ENCODE data around the gene WWOX.

WWOX gene

DNA sequence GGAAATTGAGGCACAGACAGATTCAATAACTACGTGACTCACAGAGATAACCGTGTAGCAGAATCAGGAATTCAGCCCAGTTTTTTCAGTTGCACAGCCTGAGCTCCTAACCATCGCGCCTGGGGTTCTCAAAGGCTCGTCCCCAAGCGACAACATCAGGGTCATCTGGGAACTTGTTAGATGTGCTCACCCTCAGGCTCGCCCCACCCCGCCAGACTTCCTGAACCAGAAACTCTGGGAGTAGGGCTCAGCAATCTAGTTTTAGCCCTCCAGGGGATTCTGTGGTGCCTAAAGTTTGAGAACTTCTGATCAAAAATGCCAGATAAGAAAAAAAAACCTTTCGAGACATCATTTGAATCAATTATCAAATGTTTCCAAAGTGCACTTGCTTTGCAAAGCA is 559.8 kb downstream of the WWOX start:
- TF ChIP-seq POU2F2 (IDR thresholded peaks at IDR 0.05; ENCODE audit: low read depth, low read length) = no peak
- no peak for TF ChIP-seq TAF1 (IDR thresholded peaks at IDR 0.05; ENCODE audit: low read depth, low read length)
- TF ChIP-seq POLR2A (IDR thresholded peaks at IDR 0.05; ENCODE audit: low read depth, low read length) = no peak
- TF ChIP-seq POLR2AphosphoS5 (IDR thresholded peaks at IDR 0.05; ENCODE audit: low read depth, low read length) = no peak
- TF ChIP-seq PAX5 (IDR thresholded peaks at IDR 0.05; ENCODE audit: insufficient read depth, low read length, severe bottlenecking) = no peak
- TF ChIP-seq SPI1 (IDR thresholded peaks at IDR 0.05; ENCODE audit: low read depth, low read length) = no peak
- FAIRE-seq (no peak), DNase-seq (ENCODE audit: insufficient read length, low spot score) (no peak)

GRCh38 chr16:78659668-78660217 is 560.3 kb downstream of the WWOX start:
- no peak for DNase-seq (ENCODE audit: insufficient read length, low spot score)
- no peak for FAIRE-seq
- TF ChIP-seq POLR2A (IDR thresholded peaks at IDR 0.05; ENCODE audit: low read depth, low read length) = no peak
- TF ChIP-seq PAX5 (IDR thresholded peaks at IDR 0.05; ENCODE audit: insufficient read depth, low read length, severe bottlenecking) = no peak
- TF ChIP-seq POU2F2 (IDR thresholded peaks at IDR 0.05; ENCODE audit: low read depth, low read length) = no peak
- no peak for TF ChIP-seq SPI1 (IDR thresholded peaks at IDR 0.05; ENCODE audit: low read depth, low read length)
- TF ChIP-seq TAF1 (IDR thresholded peaks at IDR 0.05; ENCODE audit: low read depth, low read length) = no peak
- no peak for TF ChIP-seq POLR2AphosphoS5 (IDR thresholded peaks at IDR 0.05; ENCODE audit: low read depth, low read length)

DNA sequence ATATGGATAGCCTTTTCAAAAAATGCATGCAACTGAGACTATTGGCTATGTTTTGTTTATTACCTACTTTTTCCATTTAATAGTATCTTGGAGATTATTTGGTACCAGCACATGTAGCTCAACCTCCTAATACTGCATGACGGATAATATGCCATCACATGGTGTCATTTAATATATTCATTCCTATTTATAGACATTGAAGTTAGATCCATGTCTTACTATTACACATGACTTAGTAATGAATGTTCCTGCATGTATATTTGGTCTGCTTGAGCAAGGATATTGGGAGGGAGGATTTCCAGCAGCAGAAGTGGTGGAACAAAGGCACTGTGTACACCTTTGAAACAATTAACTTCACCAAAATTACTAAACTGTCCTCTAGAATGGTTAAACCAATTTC is 561.3 kb downstream of the WWOX start:
- no peak for FAIRE-seq
- DNase-seq (ENCODE audit: insufficient read length, low spot score) = no peak
- TF ChIP-seq PAX5 (IDR thresholded peaks at IDR 0.05; ENCODE audit: insufficient read depth, low read length, severe bottlenecking) = no peak
- TF ChIP-seq POLR2AphosphoS5 (IDR thresholded peaks at IDR 0.05; ENCODE audit: low read depth, low read length) = no peak
- no peak for TF ChIP-seq SPI1 (IDR thresholded peaks at IDR 0.05; ENCODE audit: low read depth, low read length)
- TF ChIP-seq POU2F2 (IDR thresholded peaks at IDR 0.05; ENCODE audit: low read depth, low read length) = no peak
- no peak for TF ChIP-seq POLR2A (IDR thresholded peaks at IDR 0.05; ENCODE audit: low read depth, low read length)
- TF ChIP-seq TAF1 (IDR thresholded peaks at IDR 0.05; ENCODE audit: low read depth, low read length) = no peak

DNA sequence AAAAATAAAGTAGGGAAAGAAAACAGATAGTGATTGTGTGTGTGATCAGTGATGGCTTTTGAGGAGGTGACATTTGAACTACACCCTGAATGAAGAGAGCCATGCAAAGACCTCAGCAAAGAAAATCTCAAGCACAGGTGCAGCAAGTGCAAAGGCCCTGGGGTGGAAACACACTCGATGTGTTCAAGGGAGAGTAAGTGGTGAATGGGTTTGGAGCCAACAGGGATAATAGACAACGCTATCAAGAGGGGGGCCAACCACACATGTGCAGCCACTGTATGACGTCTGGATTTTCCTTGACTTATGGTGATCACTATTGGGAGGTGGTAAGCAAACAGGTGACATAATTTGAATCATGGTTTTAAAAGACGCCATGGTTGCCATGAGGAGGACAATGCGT is 564.2 kb downstream of the WWOX start:
- FAIRE-seq = no peak

GRCh38 chr16:78664811-78665772 is 565.6 kb downstream of the WWOX start:
- FAIRE-seq (no peak), DNase-seq (ENCODE audit: insufficient read length, low spot score) (no peak)
- TF ChIP-seq SPI1 (IDR thresholded peaks at IDR 0.05; ENCODE audit: low read depth, low read length) (no peak), POLR2A (IDR thresholded peaks at IDR 0.05; ENCODE audit: low read depth, low read length) (no peak), PAX5 (IDR thresholded peaks at IDR 0.05; ENCODE audit: insufficient read depth, low read length, severe bottlenecking) (no peak), POLR2AphosphoS5 (IDR thresholded peaks at IDR 0.05; ENCODE audit: low read depth, low read length) (no peak), TAF1 (IDR thresholded peaks at IDR 0.05; ENCODE audit: low read depth, low read length) (no peak), POU2F2 (IDR thresholded peaks at IDR 0.05; ENCODE audit: low read depth, low read length) (no peak)

More for the DNA sequence above, 564.2 kb downstream of the WWOX start:
- no peak for DNase-seq (ENCODE audit: insufficient read length, low spot score)
- TF ChIP-seq PAX5 (IDR thresholded peaks at IDR 0.05; ENCODE audit: insufficient read depth, low read length, severe bottlenecking) = no peak
- no peak for TF ChIP-seq SPI1 (IDR thresholded peaks at IDR 0.05; ENCODE audit: low read depth, low read length)
- no peak for TF ChIP-seq TAF1 (IDR thresholded peaks at IDR 0.05; ENCODE audit: low read depth, low read length)
- no peak for TF ChIP-seq POLR2AphosphoS5 (IDR thresholded peaks at IDR 0.05; ENCODE audit: low read depth, low read length)
- no peak for TF ChIP-seq POU2F2 (IDR thresholded peaks at IDR 0.05; ENCODE audit: low read depth, low read length)
- TF ChIP-seq POLR2A (IDR thresholded peaks at IDR 0.05; ENCODE audit: low read depth, low read length) = no peak

GRCh38 chr16:78666318-78666717 is 566.9 kb downstream of the WWOX start:
- TF ChIP-seq PAX5 (IDR thresholded peaks at IDR 0.05; ENCODE audit: insufficient read depth, low read length, severe bottlenecking) = no peak
- no peak for TF ChIP-seq TAF1 (IDR thresholded peaks at IDR 0.05; ENCODE audit: low read depth, low read length)
- no peak for TF ChIP-seq POLR2A (IDR thresholded peaks at IDR 0.05; ENCODE audit: low read depth, low read length)
- TF ChIP-seq POLR2AphosphoS5 (IDR thresholded peaks at IDR 0.05; ENCODE audit: low read depth, low read length) = no peak
- TF ChIP-seq SPI1 (IDR thresholded peaks at IDR 0.05; ENCODE audit: low read depth, low read length) = no peak
- no peak for TF ChIP-seq POU2F2 (IDR thresholded peaks at IDR 0.05; ENCODE audit: low read depth, low read length)
- FAIRE-seq (no peak), DNase-seq (ENCODE audit: insufficient read length, low spot score) (no peak)

DNA sequence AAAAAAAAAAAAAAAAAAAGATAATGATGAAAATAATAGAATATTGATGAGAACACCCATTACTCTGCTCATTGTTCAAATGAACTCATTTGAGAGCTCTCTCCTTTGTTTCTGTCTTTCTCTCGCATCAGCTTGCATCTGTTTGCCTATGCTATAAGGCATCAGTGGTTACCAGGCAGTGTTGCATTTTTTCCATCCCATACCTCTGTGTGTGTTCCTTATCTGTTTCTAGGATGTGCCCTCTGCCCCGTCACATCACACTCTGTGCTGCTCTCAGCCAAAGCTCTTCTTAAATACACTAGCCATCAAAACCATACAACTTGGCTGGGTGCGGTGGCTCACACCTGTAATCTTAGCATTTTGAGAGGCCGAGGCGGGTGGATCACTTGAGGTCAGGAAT is 568.2 kb downstream of the WWOX start:
- no peak for FAIRE-seq
- DNase-seq (ENCODE audit: insufficient read length, low spot score) = no peak
- TF ChIP-seq POLR2A (IDR thresholded peaks at IDR 0.05; ENCODE audit: low read depth, low read length) (no peak), POU2F2 (IDR thresholded peaks at IDR 0.05; ENCODE audit: low read depth, low read length) (no peak), TAF1 (IDR thresholded peaks at IDR 0.05; ENCODE audit: low read depth, low read length) (no peak), PAX5 (IDR thresholded peaks at IDR 0.05; ENCODE audit: insufficient read depth, low read length, severe bottlenecking) (no peak), SPI1 (IDR thresholded peaks at IDR 0.05; ENCODE audit: low read depth, low read length) (no peak), POLR2AphosphoS5 (IDR thresholded peaks at IDR 0.05; ENCODE audit: low read depth, low read length) (no peak)

- no peak for DNase-seq (ENCODE audit: insufficient read length, low spot score)
- no peak for TF ChIP-seq POLR2AphosphoS5 (IDR thresholded peaks at IDR 0.05; ENCODE audit: low read depth, low read length)
- no peak for TF ChIP-seq POU2F2 (IDR thresholded peaks at IDR 0.05; ENCODE audit: low read depth, low read length)
- TF ChIP-seq SPI1 (IDR thresholded peaks at IDR 0.05; ENCODE audit: low read depth, low read length) = no peak
- no peak for TF ChIP-seq TAF1 (IDR thresholded peaks at IDR 0.05; ENCODE audit: low read depth, low read length)
- TF ChIP-seq POLR2A (IDR thresholded peaks at IDR 0.05; ENCODE audit: low read depth, low read length) = no peak
- no peak for TF ChIP-seq PAX5 (IDR thresholded peaks at IDR 0.05; ENCODE audit: insufficient read depth, low read length, severe bottlenecking)
- FAIRE-seq = no peak
Observed at GRCh38 chr16:78668393-78668792, 568.9 kb downstream of the WWOX start.

- TF ChIP-seq TAF1 (IDR thresholded peaks at IDR 0.05; ENCODE audit: low read depth, low read length) (no peak), SPI1 (IDR thresholded peaks at IDR 0.05; ENCODE audit: low read depth, low read length) (no peak), POLR2A (IDR thresholded peaks at IDR 0.05; ENCODE audit: low read depth, low read length) (no peak), POLR2AphosphoS5 (IDR thresholded peaks at IDR 0.05; ENCODE audit: low read depth, low read length) (no peak), POU2F2 (IDR thresholded peaks at IDR 0.05; ENCODE audit: low read depth, low read length) (no peak), PAX5 (IDR thresholded peaks at IDR 0.05; ENCODE audit: insufficient read depth, low read length, severe bottlenecking) (no peak)
- FAIRE-seq (no peak), DNase-seq (ENCODE audit: insufficient read length, low spot score) (no peak)
Observed at GRCh38 chr16:78669994-78670393, 570.5 kb downstream of the WWOX start.

Data from GM12891 (cell line).